ENCODE data around the gene PIP4K2A. TPM values are rescaled to one million over a fixed set of nuclear protein-coding genes. Genes with fewer than 3 reads are reported as not detected.
"Not testable (repeated sequence)": the region's sequence is repeated elsewhere in the genome, so short reads cannot be mapped to it uniquely, and the experiment has no call there.

The PIP4K2A gene
- total RNA-seq, 4 donors from 2014 or later = 6.8 to 34.7 (median 15.4) TPM

DNA sequence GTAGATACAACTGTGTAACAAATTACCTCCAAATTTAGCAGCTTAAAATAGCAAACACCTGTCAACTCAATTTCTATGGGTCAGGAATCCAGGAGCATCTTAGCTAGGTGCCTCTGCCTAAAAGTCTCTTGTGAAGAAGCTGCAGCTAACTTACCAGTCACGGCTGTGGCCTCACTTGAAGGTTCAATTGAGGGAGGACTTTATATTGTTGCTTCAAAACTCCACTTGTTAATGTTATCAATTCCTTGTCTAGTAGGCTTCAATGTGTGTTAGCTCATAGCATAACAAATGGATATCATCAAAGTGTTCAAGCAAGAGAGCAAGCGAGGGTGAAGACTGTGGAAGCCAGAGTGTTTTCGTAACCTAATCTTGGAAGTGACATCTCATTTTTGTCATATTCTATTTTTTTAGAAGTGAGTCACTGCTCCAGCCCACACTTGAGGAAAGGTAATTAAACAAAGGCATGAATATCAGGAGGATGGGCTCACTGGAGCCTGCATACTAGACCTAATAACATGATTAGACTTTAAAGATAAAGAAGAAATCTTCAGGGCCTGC, 196.1 kb downstream of the PIP4K2A start:
- Histone ChIP-seq H3K4me1 (peaks cover 0 to 3% (median 0%) of the 10 kb centered on the region in 4 donors), H3K36me3 (no peaks in the 10 kb centered on the region), H3K4me3 (no peak overlapping the region), H3K27ac (no peak overlapping the region), H3K27me3 (no peaks in the 10 kb centered on the region), H3K9me3 (no peaks in the 10 kb centered on the region)
- DNase-seq = no peak
- TF ChIP-seq, protein P1, sequence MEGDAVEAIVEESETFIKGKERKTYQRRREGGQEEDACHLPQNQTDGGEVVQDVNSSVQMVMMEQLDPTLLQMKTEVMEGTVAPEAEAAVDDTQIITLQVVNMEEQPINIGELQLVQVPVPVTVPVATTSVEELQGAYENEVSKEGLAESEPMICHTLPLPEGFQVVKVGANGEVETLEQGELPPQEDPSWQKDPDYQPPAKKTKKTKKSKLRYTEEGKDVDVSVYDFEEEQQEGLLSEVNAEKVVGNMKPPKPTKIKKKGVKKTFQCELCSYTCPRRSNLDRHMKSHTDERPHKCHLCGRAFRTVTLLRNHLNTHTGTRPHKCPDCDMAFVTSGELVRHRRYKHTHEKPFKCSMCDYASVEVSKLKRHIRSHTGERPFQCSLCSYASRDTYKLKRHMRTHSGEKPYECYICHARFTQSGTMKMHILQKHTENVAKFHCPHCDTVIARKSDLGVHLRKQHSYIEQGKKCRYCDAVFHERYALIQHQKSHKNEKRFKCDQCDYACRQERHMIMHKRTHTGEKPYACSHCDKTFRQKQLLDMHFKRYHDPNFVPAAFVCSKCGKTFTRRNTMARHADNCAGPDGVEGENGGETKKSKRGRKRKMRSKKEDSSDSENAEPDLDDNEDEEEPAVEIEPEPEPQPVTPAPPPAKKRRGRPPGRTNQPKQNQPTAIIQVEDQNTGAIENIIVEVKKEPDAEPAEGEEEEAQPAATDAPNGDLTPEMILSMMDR (IDR thresholded peaks at IDR 0.05) = no peak
- no peak for TF ChIP-seq POLR2A (IDR thresholded peaks at IDR 0.05)

DNA sequence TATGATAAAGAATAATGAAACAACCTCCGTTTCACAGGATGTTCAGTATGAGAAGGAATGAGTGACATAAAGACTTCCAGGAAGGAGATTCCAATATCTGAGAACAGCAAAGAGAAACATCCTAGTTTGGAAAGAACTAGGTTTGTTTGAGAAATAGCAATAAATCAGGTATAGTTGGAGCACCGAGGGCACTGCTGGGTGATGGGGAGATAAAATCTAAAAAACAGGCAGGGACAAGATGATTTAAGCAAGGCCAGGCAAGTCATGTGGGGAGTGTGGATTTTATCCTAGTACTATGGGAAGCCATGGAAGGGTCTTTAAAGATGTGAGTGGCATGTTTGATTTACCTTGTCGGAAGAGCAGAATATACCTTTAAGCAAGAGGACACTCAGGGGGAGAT, 199.4 kb downstream of the PIP4K2A start:
- no peak overlapping the region for H3K4me3 ChIP-seq
- peaks cover 0 to 3% (median 0%) of the 10 kb centered on the region in 4 donors for H3K4me1 ChIP-seq
- TF ChIP-seq, protein P1 (IDR thresholded peaks at IDR 0.05) = no peak
- no peak overlapping the region for H3K27ac ChIP-seq
- no peaks in the 10 kb centered on the region for H3K9me3 ChIP-seq
- H3K36me3 ChIP-seq = no peaks in the 10 kb centered on the region
- H3K27me3 ChIP-seq = no peaks in the 10 kb centered on the region
- no peak for DNase-seq

DNA sequence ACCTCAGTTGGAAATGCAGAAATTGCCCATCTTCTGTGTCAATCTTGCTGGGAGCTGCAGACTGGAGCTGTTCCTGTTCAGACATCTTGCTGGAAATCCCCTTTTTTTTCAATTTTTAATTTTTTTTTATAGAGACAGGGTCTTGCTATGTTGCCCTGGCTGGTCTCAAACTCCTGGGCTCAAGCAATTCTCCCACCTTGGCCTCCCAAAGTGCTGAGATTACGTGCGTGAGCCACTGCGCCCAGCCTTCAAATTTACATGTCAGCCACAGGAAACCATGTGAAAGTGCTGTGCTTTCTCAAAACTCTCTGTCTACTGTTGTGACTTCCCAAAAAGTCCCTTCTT, 200.0 kb downstream of the PIP4K2A start:
- peak overlapping the region in 1 of 4 donors; percentile 18 for H3K4me3 ChIP-seq
- H3K27ac ChIP-seq, H3K36me3 ChIP-seq, H3K4me1 ChIP-seq, H3K27me3 ChIP-seq, DNase-seq, H3K9me3 ChIP-seq: not testable (repeated sequence)

DNA sequence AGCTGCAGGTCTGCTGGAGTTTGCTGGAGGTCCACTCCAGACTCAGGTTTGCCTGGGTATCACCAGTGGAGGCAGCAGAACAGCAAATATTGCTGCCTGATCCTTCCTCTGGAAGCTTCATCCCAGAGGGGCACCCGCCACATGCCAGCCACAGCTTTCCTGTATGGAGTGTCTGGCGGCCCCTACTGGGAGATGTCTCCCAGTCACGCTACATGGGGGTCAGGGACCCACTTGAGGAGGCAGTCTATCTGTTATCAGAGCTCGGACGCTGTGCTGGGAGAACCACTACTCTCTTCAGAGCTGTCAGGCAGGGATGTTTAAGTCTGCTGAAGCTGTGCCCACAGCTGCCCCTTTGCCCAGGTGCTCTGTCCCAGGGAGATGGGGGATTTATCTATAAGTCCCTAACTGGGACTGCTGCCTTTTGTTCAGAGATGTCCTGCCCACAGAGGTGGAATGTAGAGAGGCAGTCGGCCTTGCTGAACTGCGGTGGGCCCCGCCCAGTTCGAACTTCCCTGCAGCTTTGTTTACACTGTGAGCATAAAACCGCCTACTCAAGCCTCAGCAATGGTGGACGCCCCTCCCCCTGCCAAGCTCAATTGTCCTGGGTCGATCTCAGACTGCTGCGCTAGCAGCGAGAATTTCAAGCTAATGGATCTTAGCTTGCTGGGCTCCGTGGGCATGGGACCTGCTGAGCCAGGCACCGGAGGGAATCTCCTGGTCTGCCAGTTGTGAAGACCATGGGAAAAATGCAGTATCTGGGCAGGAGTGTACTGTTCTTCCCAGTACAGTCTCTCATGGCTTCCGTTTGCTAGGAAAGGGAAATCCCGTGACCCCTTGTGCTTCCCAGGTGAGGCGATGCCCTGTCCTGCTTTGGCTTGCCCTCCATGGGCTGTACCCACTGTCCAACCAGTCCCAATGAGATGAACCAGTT, 200.6 kb downstream of the PIP4K2A start:
- peak in 2 of 3 donors; percentile 76 to 81 for DNase-seq
- not testable (repeated sequence) for H3K4me1 ChIP-seq, H3K27me3 ChIP-seq, H3K36me3 ChIP-seq, H3K27ac ChIP-seq, H3K9me3 ChIP-seq
- peak overlapping the region in 2 of 4 donors; percentile 13 to 18 for H3K4me3 ChIP-seq

DNA sequence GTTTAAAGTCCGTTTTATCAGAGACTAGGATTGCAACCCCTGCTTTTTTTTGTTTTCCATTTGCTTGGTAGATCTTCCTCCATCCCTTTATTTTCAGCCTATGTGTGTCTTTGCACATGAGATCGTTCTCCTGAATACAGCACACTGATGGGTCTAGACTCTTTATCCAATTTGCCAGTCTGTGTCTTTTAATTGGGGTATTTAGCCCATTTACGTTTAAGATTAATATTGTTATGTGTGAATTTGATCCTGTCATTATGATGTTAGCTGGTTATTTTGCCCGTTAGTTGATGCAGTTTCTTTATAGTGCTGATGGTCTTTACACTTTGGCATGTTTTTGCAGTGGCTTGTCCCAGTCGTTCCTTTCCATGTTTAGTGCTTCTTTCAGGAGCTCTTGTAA, 202.4 kb downstream of the PIP4K2A start:
- H3K9me3 ChIP-seq, H3K4me1 ChIP-seq, H3K36me3 ChIP-seq, H3K27ac ChIP-seq, DNase-seq, H3K4me3 ChIP-seq, H3K27me3 ChIP-seq: not testable (repeated sequence)

DNA sequence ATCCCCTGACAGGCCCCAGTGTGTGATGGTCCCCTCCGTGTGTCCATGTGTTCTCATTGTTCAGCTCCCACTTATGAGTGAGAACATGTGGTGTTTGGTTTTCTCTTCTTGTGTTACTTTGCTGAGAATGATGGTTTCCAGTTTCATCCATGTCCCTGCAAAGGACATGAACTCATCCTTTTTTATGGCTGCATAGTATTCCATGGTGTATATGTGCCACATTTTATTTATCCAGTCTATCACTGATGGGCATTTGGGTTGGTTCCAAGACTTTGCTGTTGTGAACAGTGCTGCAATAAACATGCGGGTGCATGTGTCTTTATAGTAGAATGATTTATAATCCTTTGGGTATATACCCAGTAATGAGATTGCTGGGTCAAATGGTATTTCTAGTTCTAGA, 206.2 kb downstream of the PIP4K2A start:
- H3K4me1 ChIP-seq = not testable (repeated sequence)

DNA sequence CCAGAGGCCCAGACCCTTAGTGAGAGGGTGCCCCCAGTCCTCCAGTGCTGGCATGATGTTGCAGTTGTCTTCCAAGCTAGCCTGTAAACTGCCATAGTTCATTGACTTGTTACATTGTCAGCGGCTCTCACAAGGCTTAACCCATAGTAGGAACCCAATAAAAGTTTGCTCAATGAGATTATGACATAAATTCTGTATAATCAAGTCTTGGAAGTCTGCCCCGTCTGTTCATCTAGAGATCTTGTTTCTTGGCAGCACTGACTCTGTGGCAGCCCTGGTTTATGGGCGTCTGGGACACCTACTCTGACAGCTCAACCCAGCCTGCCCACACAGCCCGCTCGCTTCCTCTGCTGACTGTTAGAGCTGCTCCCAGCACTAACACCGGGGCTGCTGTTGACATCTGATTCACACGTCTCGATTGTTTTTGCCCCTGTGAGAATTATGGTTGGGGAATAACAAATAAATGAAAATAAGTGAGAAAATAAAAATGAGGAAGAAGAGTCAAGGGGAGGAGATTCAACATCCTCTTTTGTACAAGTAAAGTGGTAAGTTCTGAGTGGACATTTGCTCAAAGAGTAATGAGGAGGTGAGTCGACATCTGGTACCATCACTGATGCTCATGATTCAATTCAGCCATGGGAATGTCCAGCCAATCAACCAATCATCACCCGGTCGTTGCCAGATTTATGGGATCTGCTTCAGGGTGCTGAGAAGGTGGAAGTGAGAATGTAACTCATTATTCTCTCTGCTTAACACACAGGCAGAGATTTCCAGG, 208.3 kb downstream of the PIP4K2A start:
- H3K4me1 ChIP-seq = no peaks in the 10 kb centered on the region
- TF ChIP-seq, protein P1 (IDR thresholded peaks at IDR 0.05) = peak in 1 of 6 experiments; percentile 22
- no peak for TF ChIP-seq POLR2A (IDR thresholded peaks at IDR 0.05)
- H3K36me3 ChIP-seq = no peaks in the 10 kb centered on the region
- H3K27me3 ChIP-seq = no peaks in the 10 kb centered on the region
- no peak overlapping the region for H3K27ac ChIP-seq
- no peaks in the 10 kb centered on the region for H3K9me3 ChIP-seq
- H3K4me3 ChIP-seq = no peak overlapping the region
- DNase-seq = peak; percentile 22 to 78 (median 56)

More for the DNA sequence above, 206.2 kb downstream of the PIP4K2A start:
- H3K27ac ChIP-seq, H3K27me3 ChIP-seq, DNase-seq, H3K9me3 ChIP-seq, H3K4me3 ChIP-seq, H3K36me3 ChIP-seq: not testable (repeated sequence)
